ENCODE measurements around the gene PDZRN4. TPM values are rescaled to one million over a fixed set of nuclear protein-coding genes. Genes with fewer than 3 reads are reported as not detected.

PDZRN4 gene
- total RNA-seq, 1 donor from 2014 or later: 0.14 TPM

DNA sequence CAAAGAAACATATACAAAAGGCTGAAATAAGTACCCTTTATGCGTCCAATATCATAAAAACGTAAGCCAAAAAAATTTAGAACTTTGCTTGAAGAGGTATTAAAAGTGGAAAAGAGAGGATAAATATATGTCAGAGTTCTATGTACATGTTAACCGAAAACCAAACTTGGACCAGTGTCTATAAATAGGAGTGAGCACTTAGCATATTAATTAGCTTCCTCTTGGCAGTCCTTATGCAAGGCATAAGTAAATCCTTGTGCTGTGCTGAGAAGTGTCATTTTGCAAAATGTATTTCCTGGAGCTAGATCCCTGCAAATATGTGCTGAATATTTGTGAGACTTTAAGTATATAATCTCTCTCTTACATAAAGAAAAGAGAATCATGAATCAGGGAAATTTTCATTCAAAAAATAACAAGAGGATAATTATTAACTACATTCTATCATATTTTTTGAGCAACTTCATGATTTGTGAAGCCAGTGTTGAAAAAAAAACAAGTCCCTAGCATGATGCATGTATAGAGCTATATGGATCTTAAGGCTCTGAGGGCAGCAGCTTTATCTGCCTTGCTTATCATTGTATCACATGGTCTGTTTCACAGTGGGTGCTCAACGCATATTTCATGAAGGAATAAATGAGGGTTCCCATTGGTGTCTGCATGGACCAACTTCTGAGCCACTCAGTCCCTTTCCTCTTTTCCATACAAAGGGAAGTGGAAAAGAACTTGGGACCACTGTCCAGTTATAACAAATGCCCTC is 326.1 kb downstream of the PDZRN4 start:
- Histone ChIP-seq H3K36me3 (no peaks in the 10 kb centered on the region), H3K4me3 (no peak overlapping the region), H3K27ac (replicated peaks) (no peak overlapping the region), H3K27me3 (ENCODE audit: low read depth) (no peaks in the 10 kb centered on the region), H3K9me3 (replicated peaks) (no peaks in the 10 kb centered on the region), H3K4me1 (peaks cover 5% of the 10 kb centered on the region)
- DNase-seq: no peak
- intact Hi-C loops (cut with micrococcal nuclease): no loop called here
- TF ChIP-seq, protein P1, sequence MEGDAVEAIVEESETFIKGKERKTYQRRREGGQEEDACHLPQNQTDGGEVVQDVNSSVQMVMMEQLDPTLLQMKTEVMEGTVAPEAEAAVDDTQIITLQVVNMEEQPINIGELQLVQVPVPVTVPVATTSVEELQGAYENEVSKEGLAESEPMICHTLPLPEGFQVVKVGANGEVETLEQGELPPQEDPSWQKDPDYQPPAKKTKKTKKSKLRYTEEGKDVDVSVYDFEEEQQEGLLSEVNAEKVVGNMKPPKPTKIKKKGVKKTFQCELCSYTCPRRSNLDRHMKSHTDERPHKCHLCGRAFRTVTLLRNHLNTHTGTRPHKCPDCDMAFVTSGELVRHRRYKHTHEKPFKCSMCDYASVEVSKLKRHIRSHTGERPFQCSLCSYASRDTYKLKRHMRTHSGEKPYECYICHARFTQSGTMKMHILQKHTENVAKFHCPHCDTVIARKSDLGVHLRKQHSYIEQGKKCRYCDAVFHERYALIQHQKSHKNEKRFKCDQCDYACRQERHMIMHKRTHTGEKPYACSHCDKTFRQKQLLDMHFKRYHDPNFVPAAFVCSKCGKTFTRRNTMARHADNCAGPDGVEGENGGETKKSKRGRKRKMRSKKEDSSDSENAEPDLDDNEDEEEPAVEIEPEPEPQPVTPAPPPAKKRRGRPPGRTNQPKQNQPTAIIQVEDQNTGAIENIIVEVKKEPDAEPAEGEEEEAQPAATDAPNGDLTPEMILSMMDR (IDR thresholded peaks at IDR 0.05; ENCODE audit: borderline replicate concordance): no peak

DNA sequence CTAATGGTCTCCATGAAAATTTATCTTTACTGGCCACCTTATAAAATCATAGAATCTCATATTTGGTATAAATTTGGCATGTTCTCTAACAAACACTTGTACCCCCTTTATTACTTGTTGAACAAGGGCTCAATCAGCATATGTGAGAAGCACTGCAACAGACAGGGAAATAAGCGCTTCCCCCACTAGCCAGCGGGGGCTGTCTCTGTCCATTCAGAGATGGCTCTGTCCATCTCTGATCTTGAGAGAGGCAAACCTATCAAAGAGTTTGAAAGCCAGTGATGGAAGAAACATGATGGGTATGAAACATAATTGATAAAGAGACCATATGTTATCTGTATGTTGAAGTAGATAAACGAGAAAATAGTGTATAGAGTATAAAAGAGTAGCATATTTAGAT is 326.8 kb downstream of the PDZRN4 start:
- no peak for DNase-seq
- Histone ChIP-seq H3K9me3 (replicated peaks) (no peaks in the 10 kb centered on the region), H3K4me3 (no peak overlapping the region), H3K4me1 (peaks cover 5% of the 10 kb centered on the region), H3K27me3 (ENCODE audit: low read depth) (no peaks in the 10 kb centered on the region), H3K36me3 (no peaks in the 10 kb centered on the region), H3K27ac (replicated peaks) (no peak overlapping the region)
- intact Hi-C loops (cut with micrococcal nuclease): no loop called here
- TF ChIP-seq, protein P1 (IDR thresholded peaks at IDR 0.05; ENCODE audit: borderline replicate concordance): no peak

DNA sequence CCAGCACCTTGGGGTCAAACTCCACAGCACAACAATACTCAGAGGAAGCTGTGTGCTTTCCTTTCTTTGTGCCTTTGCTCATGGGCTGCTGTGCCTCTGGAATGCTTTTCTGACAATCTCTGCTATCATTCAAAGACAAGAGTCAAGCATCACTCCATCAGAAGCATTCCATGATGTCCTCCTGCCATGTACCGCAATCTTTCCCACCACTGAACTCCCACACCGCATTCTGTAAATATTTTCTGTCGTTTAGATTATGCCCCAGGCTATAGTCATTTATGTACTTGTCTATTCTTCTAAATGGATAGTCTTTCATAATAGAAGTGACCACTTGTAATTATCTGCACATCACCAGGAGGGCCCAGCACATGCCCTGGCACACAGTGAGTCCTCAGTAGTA is 327.8 kb downstream of the PDZRN4 start:
- TF ChIP-seq, protein P1 (IDR thresholded peaks at IDR 0.05; ENCODE audit: borderline replicate concordance): no peak
- Histone ChIP-seq H3K9me3 (replicated peaks) (no peaks in the 10 kb centered on the region), H3K36me3 (no peaks in the 10 kb centered on the region), H3K27ac (replicated peaks) (no peak overlapping the region), H3K4me3 (no peak overlapping the region), H3K4me1 (peaks cover 5% of the 10 kb centered on the region), H3K27me3 (ENCODE audit: low read depth) (no peaks in the 10 kb centered on the region)
- no peak for DNase-seq
- intact Hi-C loops (cut with micrococcal nuclease): no loop called here

DNA sequence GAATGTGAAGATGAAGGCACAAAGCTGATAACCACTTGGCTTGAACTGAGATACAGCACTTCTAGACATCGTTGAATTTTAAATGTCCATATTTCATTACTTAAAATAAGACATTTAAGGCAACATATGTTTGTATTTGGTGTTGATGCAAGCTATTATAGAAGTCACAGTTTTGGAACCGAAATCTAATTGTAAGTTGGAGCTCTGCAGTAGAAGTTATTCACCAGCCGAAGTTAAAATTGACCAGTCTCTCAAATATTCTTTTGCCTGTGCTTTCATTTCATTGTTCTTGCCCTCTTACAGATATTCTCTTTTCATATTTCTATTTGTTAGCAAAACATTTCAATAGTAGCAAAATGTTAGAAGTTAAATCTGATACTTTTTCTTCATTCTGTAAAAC is 332.7 kb downstream of the PDZRN4 start:
- H3K27ac ChIP-seq (replicated peaks): no peak overlapping the region

DNA sequence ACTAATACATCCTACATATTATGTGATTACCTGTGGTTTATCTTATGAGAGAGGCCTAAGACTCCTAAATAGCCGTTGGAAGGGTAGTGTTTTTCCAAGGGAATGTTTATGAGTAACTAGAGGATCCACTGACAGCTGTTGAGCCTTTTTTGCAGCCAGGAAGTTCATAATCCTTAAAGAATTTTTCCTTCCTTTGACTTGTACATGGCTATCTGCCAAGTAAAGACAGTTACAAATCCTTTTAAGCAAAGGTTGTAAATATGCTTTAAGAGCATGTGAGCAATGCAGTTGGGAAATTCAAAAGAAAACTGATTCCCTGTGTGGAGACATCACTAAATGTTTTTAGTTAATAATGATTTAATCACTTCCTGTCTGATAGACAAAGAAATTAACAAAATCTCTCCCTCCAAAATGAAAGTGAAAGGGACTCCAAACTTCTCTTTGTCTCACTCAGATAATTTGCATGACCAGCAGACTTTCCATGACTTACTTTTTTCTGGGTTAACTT is 333.8 kb downstream of the PDZRN4 start:
- H3K9me3 ChIP-seq (replicated peaks): no peaks in the 10 kb centered on the region
- H3K27me3 ChIP-seq (ENCODE audit: low read depth): no peaks in the 10 kb centered on the region
- intact Hi-C loops (cut with micrococcal nuclease): no loop called here
- peak overlapping the region; percentile 67 for H3K27ac ChIP-seq (replicated peaks)
- TF ChIP-seq, protein P1 (IDR thresholded peaks at IDR 0.05; ENCODE audit: borderline replicate concordance): no peak
- no peak for DNase-seq
- H3K4me3 ChIP-seq: peak overlapping the region; percentile 28
- no peaks in the 10 kb centered on the region for H3K36me3 ChIP-seq
- H3K4me1 ChIP-seq: peaks cover 14% of the 10 kb centered on the region

More for the DNA sequence above, 332.7 kb downstream of the PDZRN4 start:
- TF ChIP-seq, protein P1 (IDR thresholded peaks at IDR 0.05; ENCODE audit: borderline replicate concordance): no peak
- intact Hi-C loops (cut with micrococcal nuclease): no loop called here
- H3K4me3 ChIP-seq: no peak overlapping the region
- DNase-seq: no peak
- H3K4me1 ChIP-seq: peaks cover 14% of the 10 kb centered on the region
- H3K9me3 ChIP-seq (replicated peaks): no peaks in the 10 kb centered on the region
- no peaks in the 10 kb centered on the region for H3K27me3 ChIP-seq (ENCODE audit: low read depth)
- no peaks in the 10 kb centered on the region for H3K36me3 ChIP-seq

Measured in left ventricle myocardium inferior (tissue), 1 donor.